OCI-LY7 (cell line): ENCODE data around the gene SPINK8.

Experiments used
- CTCF ChIP-seq: fragments of 200-600 bp; sonication (generic); conservative IDR thresholded peaks from 2 replicates; pipeline ENCODE4 v1.5.1; 2014; ENCODE audit warnings: mild to moderate bottlenecking, antibody characterized with exemption, low read length, moderate library complexity, mixed read lengths
- EZH2phosphoT487 ChIP-seq: fragments of 200-600 bp; sonication (generic); IDR thresholded peaks from 2 replicates; pipeline ENCODE4 v1.6.1; 2018; ENCODE audit warnings: low read depth, borderline replicate concordance, mild to moderate bottlenecking, mixed run types, antibody characterized with exemption, low read length, moderate library complexity, mixed read lengths

- TF ChIP-seq CTCF = no peak
- no peak for TF ChIP-seq EZH2phosphoT487
These were observed 14.6 kb downstream of the SPINK8 start for GRCh38 chr3:48318713-48319468.
